Measurements from ENCODE around the gene ZMYM2.

DNA sequence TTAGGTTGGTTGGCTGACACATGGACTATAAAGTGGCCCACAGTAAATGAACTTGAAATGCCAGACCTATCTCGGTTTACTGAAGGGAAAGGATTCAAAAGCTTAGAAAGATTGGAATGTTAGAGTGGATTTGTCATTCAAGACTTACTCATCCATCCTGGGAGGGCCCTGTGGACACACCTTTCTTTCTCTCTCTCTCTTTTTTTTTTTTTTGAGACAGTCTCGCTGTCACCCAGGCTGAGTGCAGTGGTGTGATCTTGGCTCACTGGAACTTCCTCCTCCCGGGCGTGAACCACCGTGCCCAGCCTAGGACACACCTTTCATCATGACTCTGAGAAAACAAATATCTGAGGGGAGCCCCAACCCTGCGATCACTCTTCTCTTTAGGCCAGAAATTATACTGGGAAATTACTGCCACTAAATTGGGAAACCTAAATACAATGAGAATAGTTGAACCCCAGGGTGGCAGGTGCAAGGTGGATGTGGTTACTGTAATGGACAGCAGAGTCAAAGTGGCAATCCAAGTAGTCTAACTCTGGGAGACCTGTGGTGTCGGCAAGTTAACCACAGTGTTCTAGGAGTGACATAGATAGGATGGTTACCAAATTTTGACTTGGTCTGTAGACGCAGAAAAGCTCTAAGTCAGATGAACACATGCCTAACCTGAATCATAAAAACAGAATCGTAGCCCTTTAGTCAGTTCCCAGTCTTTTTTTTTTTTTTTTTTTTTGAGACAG is 48.0 kb upstream of the ZMYM2 start:
- TF ChIP-seq, protein P1, sequence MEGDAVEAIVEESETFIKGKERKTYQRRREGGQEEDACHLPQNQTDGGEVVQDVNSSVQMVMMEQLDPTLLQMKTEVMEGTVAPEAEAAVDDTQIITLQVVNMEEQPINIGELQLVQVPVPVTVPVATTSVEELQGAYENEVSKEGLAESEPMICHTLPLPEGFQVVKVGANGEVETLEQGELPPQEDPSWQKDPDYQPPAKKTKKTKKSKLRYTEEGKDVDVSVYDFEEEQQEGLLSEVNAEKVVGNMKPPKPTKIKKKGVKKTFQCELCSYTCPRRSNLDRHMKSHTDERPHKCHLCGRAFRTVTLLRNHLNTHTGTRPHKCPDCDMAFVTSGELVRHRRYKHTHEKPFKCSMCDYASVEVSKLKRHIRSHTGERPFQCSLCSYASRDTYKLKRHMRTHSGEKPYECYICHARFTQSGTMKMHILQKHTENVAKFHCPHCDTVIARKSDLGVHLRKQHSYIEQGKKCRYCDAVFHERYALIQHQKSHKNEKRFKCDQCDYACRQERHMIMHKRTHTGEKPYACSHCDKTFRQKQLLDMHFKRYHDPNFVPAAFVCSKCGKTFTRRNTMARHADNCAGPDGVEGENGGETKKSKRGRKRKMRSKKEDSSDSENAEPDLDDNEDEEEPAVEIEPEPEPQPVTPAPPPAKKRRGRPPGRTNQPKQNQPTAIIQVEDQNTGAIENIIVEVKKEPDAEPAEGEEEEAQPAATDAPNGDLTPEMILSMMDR (IDR thresholded peaks at IDR 0.05; ENCODE audit: low read depth, low read length): no peak
- TF ChIP-seq EZH2phosphoT487 (IDR thresholded peaks at IDR 0.05; ENCODE audit: low read depth): no peak

All from OCI-LY3 (cell line).